ENCODE data around the gene NHSL2. TPM values are rescaled to one million over a fixed set of nuclear protein-coding genes. Genes with fewer than 3 reads are reported as not detected.
"Not testable (repeated sequence)": the region's sequence is repeated elsewhere in the genome, so short reads cannot be mapped to it uniquely, and the experiment has no call there.

The NHSL2 gene
- polyA plus RNA-seq, 1 of the 3 experiments (the other 2 are of a cell fraction) = 0.61 TPM

- H3K4me2 ChIP-seq = no peak overlapping the region
- DNase-seq = no peak
Measured at GRCh38 chrX:71958281-71958675, 47.6 kb downstream of the NHSL2 start.

GRCh38 chrX:71964184-71964583 lies 53.5 kb downstream of the NHSL2 start:
- H3K79me2 ChIP-seq (ENCODE audit: insufficient read depth); H3K27ac ChIP-seq (ENCODE audit: low read depth in 2 of 2, low read length in 1 of 2); H4K20me1 ChIP-seq (ENCODE audit: insufficient read depth); H3K4me3 ChIP-seq (ENCODE audit: low read depth in 2 of 2, low read length in 1 of 2); H3K4me2 ChIP-seq; H3F3A ChIP-seq (replicated peaks; ENCODE audit: insufficient read depth); DNase-seq; CTCF ChIA-PET; POLR2A ChIA-PET; H3K27me3 ChIP-seq (ENCODE audit: insufficient read depth); H3K9me2 ChIP-seq; H3K4me1 ChIP-seq (ENCODE audit: control insufficient read depth in 1 of 2, insufficient read depth in 2 of 2, low read depth in 1 of 2, low read length in 1 of 2); H3K9ac ChIP-seq; H3K36me3 ChIP-seq (replicated peaks in 1 of 2; ENCODE audit: control insufficient read depth in 1 of 2, insufficient read depth in 2 of 2, low read length in 1 of 2); H3K9me3 ChIP-seq; H2AFZ ChIP-seq (ENCODE audit: low read depth): not testable (repeated sequence)

More at GRCh38 chrX:71958281-71958675, 47.6 kb downstream of the NHSL2 start:
- no peaks in the 10 kb centered on the region for H3F3A ChIP-seq (replicated peaks; ENCODE audit: insufficient read depth)
- TF ChIP-seq TEAD4 (IDR thresholded peaks at IDR 0.05; ENCODE audit: borderline replicate concordance, insufficient read depth) (no peak), GATA2 (CRISPR knock-in tag; IDR thresholded peaks at IDR 0.05) (no peak), ELF1 (IDR thresholded peaks at IDR 0.05) (no peak), USF1 (IDR thresholded peaks at IDR 0.05; ENCODE audit: borderline replicate concordance, low read depth) (no peak), RFX5 (IDR thresholded peaks at IDR 0.05; ENCODE audit: low read length) (no peak), RCOR1 (IDR thresholded peaks at IDR 0.05; ENCODE audit: low read length) (no peak), POLR2AphosphoS5 (IDR thresholded peaks at IDR 0.05; ENCODE audit: low read depth, low read length) (no peak)
- no peaks in the 10 kb centered on the region for H3K36me3 ChIP-seq (replicated peaks in 1 of 2; ENCODE audit: control insufficient read depth in 1 of 2, insufficient read depth in 2 of 2, low read length in 1 of 2)
- H3K27ac ChIP-seq (ENCODE audit: low read depth in 2 of 2, low read length in 1 of 2) = no peak overlapping the region
- no peak overlapping the region for H3K4me3 ChIP-seq (ENCODE audit: low read depth in 2 of 2, low read length in 1 of 2)
- H4K20me1 ChIP-seq (ENCODE audit: insufficient read depth) = no peaks in the 10 kb centered on the region
- H2AFZ ChIP-seq (ENCODE audit: low read depth) = no peak overlapping the region
- no peaks in the 10 kb centered on the region for H3K79me2 ChIP-seq (ENCODE audit: insufficient read depth)
- H3K9me2 ChIP-seq = no peaks in the 10 kb centered on the region
- WGBS (ENCODE audit: low lambda C conversion rate) = 7% methylated on average over 2 of the region's 2 CpGs
- H3K9me3 ChIP-seq = no peaks in the 10 kb centered on the region
- H3K9ac ChIP-seq = no peak overlapping the region
- ChIA-PET POLR2A (no interaction called here), CTCF (interaction anchor here (1.4 kb wide), 1 partner anchor 10 kb away, joined by 3 read pairs; no protein-coding TSS in a partner anchor)
- H3K27me3 ChIP-seq (ENCODE audit: insufficient read depth) = peaks cover 10% of the 10 kb centered on the region
- no peaks in the 10 kb centered on the region; a peak in 1 of 4 replicates for H3K4me1 ChIP-seq (ENCODE audit: control insufficient read depth in 1 of 2, insufficient read depth in 2 of 2, low read depth in 1 of 2, low read length in 1 of 2)

GRCh38 chrX:71974916-71975315 lies 64.3 kb downstream of the NHSL2 start:
- no peak for TF ChIP-seq YY1 (IDR thresholded peaks at IDR 0.05; ENCODE audit: low read depth)
- TF ChIP-seq EZH2phosphoT487 (IDR thresholded peaks at IDR 0.05; ENCODE audit: borderline replicate concordance, low read depth) = no peak
- TF ChIP-seq TEAD4 (IDR thresholded peaks at IDR 0.05; ENCODE audit: borderline replicate concordance, insufficient read depth) = no peak
- no peak for TF ChIP-seq MEF2A (IDR thresholded peaks at IDR 0.05; ENCODE audit: borderline replicate concordance, low read depth)
- TF ChIP-seq RXRA (IDR thresholded peaks at IDR 0.05; ENCODE audit: borderline replicate concordance, low read depth) = no peak
- TF ChIP-seq GABPA (IDR thresholded peaks at IDR 0.05; ENCODE audit: low read depth) = no peak
- no peak for TF ChIP-seq SIN3A (IDR thresholded peaks at IDR 0.05; ENCODE audit: borderline replicate concordance, low read depth, low read length)
- no peak for TF ChIP-seq JUND (IDR thresholded peaks at IDR 0.05)
- no peak for TF ChIP-seq NRF1 (IDR thresholded peaks at IDR 0.05; ENCODE audit: low read depth, low read length)
- 15% methylated on average over 4 of the region's 4 CpGs for WGBS (ENCODE audit: low lambda C conversion rate)

More at GRCh38 chrX:71974916-71975315, 64.3 kb downstream of the NHSL2 start:
- Histone ChIP-seq H3K27me3 (ENCODE audit: insufficient read depth) (peaks cover 5% of the 10 kb centered on the region), H3K36me3 (replicated peaks in 1 of 2; ENCODE audit: control insufficient read depth in 1 of 2, insufficient read depth in 2 of 2, low read length in 1 of 2) (no peaks in the 10 kb centered on the region), H3K4me3 (ENCODE audit: low read depth in 2 of 2, low read length in 1 of 2) (no peak overlapping the region), H4K20me1 (ENCODE audit: insufficient read depth) (no peaks in the 10 kb centered on the region), H3F3A (replicated peaks; ENCODE audit: insufficient read depth) (no peaks in the 10 kb centered on the region), H3K4me2 (no peak overlapping the region), H3K27ac (ENCODE audit: low read depth in 2 of 2, low read length in 1 of 2) (no peak overlapping the region), H3K79me2 (ENCODE audit: insufficient read depth) (no peaks in the 10 kb centered on the region), H3K9me2 (no peaks in the 10 kb centered on the region), H2AFZ (ENCODE audit: low read depth) (no peak overlapping the region), H3K9ac (no peak overlapping the region), H3K4me1 (ENCODE audit: control insufficient read depth in 1 of 2, insufficient read depth in 2 of 2, low read depth in 1 of 2, low read length in 1 of 2) (no peaks in the 10 kb centered on the region), H3K9me3 (no peaks in the 10 kb centered on the region)
- POLR2A ChIA-PET = no interaction called here
- DNase-seq = no peak
- CTCF ChIA-PET = no interaction called here
